H9 (cell line): ENCODE measurements around the gene FOXB2. TPM values are rescaled to one million over a fixed set of nuclear protein-coding genes. Genes with fewer than 3 reads are reported as not detected.

ENCODE experiments used
- DNase-seq: peaks from one replicate; pipeline ENCODE4 v3.0.0-alpha.2; 2017
- H2AFZ ChIP-seq: one replicate; pipeline ENCODE4 v1.6.1; 2013; ENCODE audit warnings: mild to moderate bottlenecking, low read length, control low read depth, moderate library complexity
- H2AK5ac ChIP-seq: 2 replicates; pipeline ENCODE4 v1.6.1; 2013; ENCODE audit warnings: low read length, control low read depth, mixed read lengths; ENCODE audit not compliant: insufficient read length
- H2BK120ac ChIP-seq: one replicate; pipeline ENCODE4 v1.6.1; 2013; ENCODE audit warnings: low read depth, mild to moderate bottlenecking, low read length, control low read depth, inconsistent platforms; ENCODE audit not compliant: poor library complexity, severe bottlenecking
- H2BK12ac ChIP-seq: 2 replicates; pipeline ENCODE4 v1.6.1; 2013; ENCODE audit warnings: low read length, control low read depth, mixed read lengths, low read depth; ENCODE audit not compliant: insufficient read length
- H2BK15ac ChIP-seq: 2 replicates; pipeline ENCODE4 v1.6.1; 2013; ENCODE audit warnings: low read depth, low read length, control low read depth
- H2BK20ac ChIP-seq: one replicate; pipeline ENCODE4 v1.6.1; 2013; ENCODE audit warnings: low read depth, mild to moderate bottlenecking, low read length, control low read depth, inconsistent platforms; ENCODE audit not compliant: poor library complexity, severe bottlenecking
- H2BK5ac ChIP-seq: 2 replicates; pipeline ENCODE4 v1.6.1; 2013; ENCODE audit warnings: low read length, control low read depth, mixed read lengths; ENCODE audit not compliant: insufficient read length
- H3K14ac ChIP-seq: 2 replicates; pipeline ENCODE4 v1.6.1; 2013; ENCODE audit warnings: low read length, control low read depth; ENCODE audit not compliant: insufficient read depth
- H3K18ac ChIP-seq: 2 replicates; pipeline ENCODE4 v1.6.1; 2013; ENCODE audit warnings: low read depth, mild to moderate bottlenecking, mixed read lengths, low read length, control low read depth; ENCODE audit not compliant: insufficient read length
- H3K23ac ChIP-seq: 2 replicates; pipeline ENCODE4 v1.6.1; 2013; ENCODE audit warnings: low read length, control low read depth, mixed read lengths, low read depth; ENCODE audit not compliant: insufficient read length
- H3K23me2 ChIP-seq: 2 replicates; pipeline ENCODE4 v1.6.1; 2013; ENCODE audit warnings: low read depth, mild to moderate bottlenecking, mixed read lengths, low read length, control low read depth; ENCODE audit not compliant: insufficient read length, poor library complexity, severe bottlenecking
- H3K27ac ChIP-seq: 2 replicates; pipeline ENCODE4 v1.5.1; 2013; ENCODE audit warnings: low read length, control low read depth, mixed read lengths, low read depth; ENCODE audit not compliant: insufficient read length
- H3K27me3 ChIP-seq: 2 replicates; pipeline ENCODE4 v1.6.1; 2013; ENCODE audit warnings: low read length, control low read depth, inconsistent platforms; ENCODE audit not compliant: insufficient read depth
- H3K4ac ChIP-seq: 2 replicates; pipeline ENCODE4 v1.6.1; 2013; ENCODE audit warnings: low read depth, mild to moderate bottlenecking, control low read depth, inconsistent platforms, low read length, moderate library complexity
- H3K4me1 ChIP-seq: 2 replicates; pipeline ENCODE4 v1.6.1; 2013; ENCODE audit warnings: low read length, control low read depth, inconsistent platforms; ENCODE audit not compliant: insufficient read depth
- H3K4me2 ChIP-seq: 2 replicates; pipeline ENCODE4 v1.6.1; 2013; ENCODE audit warnings: low read length, control low read depth, mixed read lengths; ENCODE audit not compliant: insufficient read length, insufficient read depth
- H3K56ac ChIP-seq: 2 replicates; pipeline ENCODE4 v1.6.1; 2013; ENCODE audit warnings: low read depth, mild to moderate bottlenecking, mixed read lengths, low read length, control low read depth; ENCODE audit not compliant: insufficient read length
- H3K79me1 ChIP-seq: 2 replicates; pipeline ENCODE4 v1.6.1; 2013; ENCODE audit warnings: low read depth, mild to moderate bottlenecking, moderate library complexity, low read length, control low read depth, inconsistent platforms; ENCODE audit not compliant: insufficient read depth, poor library complexity, severe bottlenecking
- H3K79me2 ChIP-seq: 2 replicates; pipeline ENCODE4 v1.6.1; 2013; ENCODE audit warnings: low read length, control low read depth, inconsistent platforms; ENCODE audit not compliant: insufficient read depth
- H3K9ac ChIP-seq: 2 replicates; pipeline ENCODE4 v1.6.1; 2013; ENCODE audit warnings: low read length, control low read depth, mixed read lengths; ENCODE audit not compliant: insufficient read length; ENCODE audit errors: extremely low read depth
- H3K9me3 ChIP-seq: one replicate; pipeline ENCODE4 v1.6.1; 2013; ENCODE audit warnings: low read depth, low read length, inconsistent platforms; ENCODE audit not compliant: control insufficient read depth
- H3T11ph ChIP-seq: one replicate; pipeline ENCODE4 v1.6.1; 2013; ENCODE audit warnings: mild to moderate bottlenecking, low read length, control low read depth, inconsistent platforms
- H4K20me1 ChIP-seq: one replicate; pipeline ENCODE4 v1.6.1; 2013; ENCODE audit not compliant: control insufficient read depth, insufficient read length, insufficient read depth
- H4K5ac ChIP-seq: 2 replicates; pipeline ENCODE4 v1.6.1; 2013; ENCODE audit warnings: low read depth, mild to moderate bottlenecking, mixed read lengths, low read length, control low read depth; ENCODE audit not compliant: insufficient read length
- H4K8ac ChIP-seq: replicated peaks from 2 replicates; pipeline ENCODE4 v1.6.1; 2013; ENCODE audit warnings: low read length, control low read depth, mixed read lengths, low read depth; ENCODE audit not compliant: insufficient read length
- H4K91ac ChIP-seq: 2 replicates; pipeline ENCODE4 v1.6.1; 2013; ENCODE audit warnings: low read depth, mild to moderate bottlenecking, moderate library complexity, mixed read lengths, low read length, control low read depth; ENCODE audit not compliant: insufficient read length
- H3K27ac Mint-ChIP-seq, 3 experiments: 2 replicates in 2 of 3; 3 replicates in 1 of 3; pipeline ENCODE4 v1.8.0; 2020 to 2021; ENCODE audit warnings: mixed read lengths in 3 of 3, mild to moderate bottlenecking in 1 of 3, moderate library complexity in 1 of 3
- H3K27me3 Mint-ChIP-seq: 2 replicates; pipeline ENCODE4 v1.8.0; 2021; ENCODE audit warnings: low read depth, mild to moderate bottlenecking, moderate library complexity, mixed read lengths
- H3K36me3 Mint-ChIP-seq, 3 experiments: 2 replicates in 2 of 3; 3 replicates in 1 of 3; pipeline ENCODE4 v1.8.0; 2020 to 2021; ENCODE audit warnings: low read depth in 3 of 3, mixed read lengths in 3 of 3; ENCODE audit not compliant: insufficient read depth in 1 of 3
- H3K4me1 Mint-ChIP-seq, 2 experiments: 2 replicates each; pipeline ENCODE4 v1.8.0; 2020; ENCODE audit warnings: mixed read lengths in 2 of 2
- H3K4me3 Mint-ChIP-seq, 2 experiments: 2 replicates in 1 of 2; 3 replicates in 1 of 2; pipeline ENCODE4 v1.8.0; 2020 to 2021; ENCODE audit warnings: mild to moderate bottlenecking in 2 of 2, mixed read lengths in 2 of 2, moderate library complexity in 1 of 2
- H3K9me3 Mint-ChIP-seq, 2 experiments: 2 replicates in 1 of 2; 3 replicates in 1 of 2; pipeline ENCODE4 v1.8.0; 2020; ENCODE audit warnings: mild to moderate bottlenecking in 2 of 2, mixed read lengths in 2 of 2, moderate library complexity in 1 of 2
- CTCF ChIP-seq: fragments of 200-600 bp; sonication (generic); conservative IDR thresholded peaks from 3 replicates; pipeline ENCODE4 v1.8.0; 2021; ENCODE audit warnings: antibody characterized with exemption, mild to moderate bottlenecking
- WGBS: extraction: QIAGEN DNeasy Blood & Tissue Kit; methylation state at CpG from one replicate; pipeline ENCODE4 v1.1.7; 2013; ENCODE audit warnings: missing lambda C conversion rate, low lambda C conversion rate, mixed read lengths; ENCODE audit not compliant: insufficient read length; ENCODE audit errors: extremely low coverage; 5-methylcytosine and 5-hydroxymethylcytosine counted together
- total RNA-seq: library from RNA; stranded (reverse); gene quantifications from 2 replicates; pipeline ENCODE4 v1.2.1, GENCODE V29; 2021

FOXB2 gene
- total RNA-seq, 1 experiment from 2014 or later, result 7.8 TPM

- H2BK5ac ChIP-seq, result no peak overlapping the region
- H3T11ph ChIP-seq, result no peak overlapping the region
- no peak overlapping the region for H2AK5ac ChIP-seq
- H3K79me2 ChIP-seq, result no peaks in the 10 kb centered on the region
- H2BK12ac ChIP-seq, result no peak overlapping the region
- no peak overlapping the region for H3K18ac ChIP-seq
- whole genome bisulfite sequencing, result 100% methylated on average over 1 of the region's 6 CpGs
- Mint-ChIP-seq H3K36me3 (no peaks in the 10 kb centered on the region), H3K27me3 (peaks cover 1% of the 10 kb centered on the region), H3K9me3 (no peaks in the 10 kb centered on the region), H3K4me3 (no peak overlapping the region), H3K27ac (no peak overlapping the region), H3K4me1 (peaks cover 0 to 2% of the 10 kb centered on the region in 2 experiments; a peak in 1 of 4 replicates)
- no peaks in the 10 kb centered on the region for H3K79me1 ChIP-seq
- no peak overlapping the region for H3K9ac ChIP-seq
- H4K91ac ChIP-seq, result no peak overlapping the region
- peak; percentile 51; the same call in 2 of the 3 replicates for TF ChIP-seq CTCF
- no peak overlapping the region for H4K8ac ChIP-seq
- no peak overlapping the region for H3K4ac ChIP-seq
- H2BK120ac ChIP-seq, result no peak overlapping the region
- no peak overlapping the region for H4K5ac ChIP-seq
- H3K27ac ChIP-seq, result no peak overlapping the region
- no peak overlapping the region for H2AFZ ChIP-seq
- no peaks in the 10 kb centered on the region for H4K20me1 ChIP-seq
- H3K56ac ChIP-seq, result no peak overlapping the region
- H3K4me1 ChIP-seq, result no peaks in the 10 kb centered on the region
- no peaks in the 10 kb centered on the region for H3K23me2 ChIP-seq
- no peak overlapping the region for H3K23ac ChIP-seq
- H2BK20ac ChIP-seq, result no peak overlapping the region
- H3K4me2 ChIP-seq, result no peak overlapping the region
- H3K14ac ChIP-seq, result no peak overlapping the region; the same call in 1 of the 2 replicates
- H3K9me3 ChIP-seq, result no peaks in the 10 kb centered on the region
- no peak for DNase-seq
- no peaks in the 10 kb centered on the region for H3K27me3 ChIP-seq
- H2BK15ac ChIP-seq, result no peak overlapping the region
These were observed 19.1 kb upstream of the FOXB2 start for GRCh38 chr9:77000330-77000729.
